22Rv1 (cell line): ENCODE measurements around the gene SH3RF1.

Experiments used
- CTCF ChIP-seq: fragments of 450-650 bp; IDR thresholded peaks from 2 replicates; pipeline ENCODE4 v1.5.1; 2017; ENCODE audit warnings: mild to moderate bottlenecking
- ZFX ChIP-seq: fragments of 450-650 bp; IDR thresholded peaks from 2 replicates; pipeline ENCODE4 v1.6.1; 2017; ENCODE audit warnings: antibody characterized with exemption, borderline replicate concordance

- TF ChIP-seq CTCF = no peak
- TF ChIP-seq ZFX = no peak
These were observed 151.2 kb downstream of the SH3RF1 start for GRCh38 chr4:169119536-169119935.
